ENCODE results near the gene ZMYM4.

DNA sequence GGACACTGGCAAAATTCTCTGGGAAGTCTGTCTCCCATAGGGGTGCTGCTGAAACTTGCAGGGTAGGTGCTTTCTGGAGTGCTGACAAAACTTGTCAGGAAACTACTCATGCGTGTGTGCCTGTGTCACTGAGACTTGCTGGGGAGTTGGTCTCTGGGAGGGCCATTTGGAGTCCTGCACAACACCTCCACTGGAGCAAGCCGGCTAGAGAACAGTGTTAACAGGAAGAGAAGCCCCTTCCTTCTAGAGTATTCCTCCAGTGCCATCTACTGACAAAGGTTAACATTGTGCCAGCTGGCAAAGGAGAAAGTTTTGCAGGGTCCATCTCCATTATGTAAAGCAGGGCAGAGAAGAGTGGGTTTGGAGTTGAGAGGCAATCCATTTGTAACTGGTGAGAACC lies 30.0 kb downstream of the ZMYM4 start:
- TF ChIP-seq EZH2 (IDR thresholded peaks at IDR 0.05; ENCODE audit: insufficient read depth, poor library complexity, severe bottlenecking) = no peak
- no peak for TF ChIP-seq EZH2phosphoT487 (IDR thresholded peaks at IDR 0.05; ENCODE audit: insufficient read depth, low read depth)

All from GM23248 (cell line).